DMS53 (cell line): Measurements from ENCODE around the gene JAM2.
"Not testable (repeated sequence)": the region's sequence is repeated elsewhere in the genome, so short reads cannot be mapped to it uniquely, and the experiment has no call there.

Source experiments
- DNase-seq: peaks from one replicate; lab custom pipeline; 2025; lab: John Stamatoyannopoulos, UW

JAM2 gene, protein sequence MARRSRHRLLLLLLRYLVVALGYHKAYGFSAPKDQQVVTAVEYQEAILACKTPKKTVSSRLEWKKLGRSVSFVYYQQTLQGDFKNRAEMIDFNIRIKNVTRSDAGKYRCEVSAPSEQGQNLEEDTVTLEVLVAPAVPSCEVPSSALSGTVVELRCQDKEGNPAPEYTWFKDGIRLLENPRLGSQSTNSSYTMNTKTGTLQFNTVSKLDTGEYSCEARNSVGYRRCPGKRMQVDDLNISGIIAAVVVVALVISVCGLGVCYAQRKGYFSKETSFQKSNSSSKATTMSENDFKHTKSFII

DNA sequence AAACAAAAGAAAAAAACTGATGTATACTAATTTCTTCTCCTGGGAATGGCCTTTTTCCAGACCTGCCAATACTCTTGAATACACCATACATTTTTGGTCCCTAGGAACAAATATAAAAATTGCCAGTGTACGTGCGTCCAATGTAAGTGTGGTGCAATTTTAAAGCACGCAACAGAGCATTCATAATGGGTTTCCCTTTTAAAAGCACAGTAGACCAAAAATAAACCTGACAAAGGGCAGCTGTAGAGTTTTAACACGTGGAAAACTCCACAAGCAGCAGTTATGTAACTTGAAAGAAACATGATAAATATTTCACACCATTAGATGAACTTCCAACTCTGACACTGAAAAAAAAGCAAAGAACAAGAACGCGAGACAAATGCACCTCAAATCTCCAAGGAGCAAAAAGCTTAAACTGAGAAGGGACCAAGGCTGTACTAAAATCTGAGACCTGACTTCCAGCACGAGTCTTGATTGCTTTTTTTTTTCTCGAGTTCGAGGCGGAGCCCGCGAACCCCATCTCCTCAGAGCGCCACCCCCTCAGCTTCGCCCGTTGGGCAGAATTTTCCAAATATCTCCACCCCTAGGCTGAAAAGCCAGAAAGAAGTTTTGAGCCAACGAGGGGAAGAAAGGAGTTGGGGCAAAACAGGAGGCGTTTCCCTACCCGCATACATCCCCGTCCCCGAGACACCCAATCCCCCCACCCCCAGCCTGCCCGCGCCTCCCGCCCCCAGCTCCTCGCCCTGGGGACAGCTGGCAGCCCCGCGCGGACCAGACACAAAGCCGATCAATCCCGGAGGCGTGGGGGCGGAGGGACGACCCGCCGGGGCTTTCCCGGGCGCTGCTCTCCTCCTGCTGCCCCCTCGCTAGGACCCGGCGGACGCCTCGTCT is at the start of gene JAM2:
Gene JAM2 (plus strand): TSS at position 599 of the 891 bp plus-strand sequence. CDS start 564 bp downstream, outside the sequence.
- DNase-seq, result peak; percentile 31

DNA sequence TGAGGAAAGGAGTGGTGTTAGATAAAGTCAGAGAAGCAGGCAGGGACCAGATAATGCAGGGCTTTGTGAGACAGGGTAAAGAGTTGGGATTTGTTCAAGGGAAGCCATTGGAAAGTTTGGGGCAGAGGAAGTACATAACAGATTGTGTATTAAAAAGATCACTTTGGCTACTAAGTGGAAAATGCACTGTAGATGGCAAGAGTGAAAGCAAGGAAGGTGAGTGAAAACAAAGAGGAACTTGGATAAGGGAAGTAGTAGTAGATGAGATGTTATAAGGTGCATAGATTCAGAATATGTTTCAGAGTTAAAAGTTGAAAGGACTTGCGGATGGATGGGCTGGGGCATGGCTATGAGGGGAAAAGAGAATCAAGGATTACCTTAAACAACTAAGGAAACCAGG is 49.2 kb upstream of the JAM2 start:
- DNase-seq, result no peak

DNA sequence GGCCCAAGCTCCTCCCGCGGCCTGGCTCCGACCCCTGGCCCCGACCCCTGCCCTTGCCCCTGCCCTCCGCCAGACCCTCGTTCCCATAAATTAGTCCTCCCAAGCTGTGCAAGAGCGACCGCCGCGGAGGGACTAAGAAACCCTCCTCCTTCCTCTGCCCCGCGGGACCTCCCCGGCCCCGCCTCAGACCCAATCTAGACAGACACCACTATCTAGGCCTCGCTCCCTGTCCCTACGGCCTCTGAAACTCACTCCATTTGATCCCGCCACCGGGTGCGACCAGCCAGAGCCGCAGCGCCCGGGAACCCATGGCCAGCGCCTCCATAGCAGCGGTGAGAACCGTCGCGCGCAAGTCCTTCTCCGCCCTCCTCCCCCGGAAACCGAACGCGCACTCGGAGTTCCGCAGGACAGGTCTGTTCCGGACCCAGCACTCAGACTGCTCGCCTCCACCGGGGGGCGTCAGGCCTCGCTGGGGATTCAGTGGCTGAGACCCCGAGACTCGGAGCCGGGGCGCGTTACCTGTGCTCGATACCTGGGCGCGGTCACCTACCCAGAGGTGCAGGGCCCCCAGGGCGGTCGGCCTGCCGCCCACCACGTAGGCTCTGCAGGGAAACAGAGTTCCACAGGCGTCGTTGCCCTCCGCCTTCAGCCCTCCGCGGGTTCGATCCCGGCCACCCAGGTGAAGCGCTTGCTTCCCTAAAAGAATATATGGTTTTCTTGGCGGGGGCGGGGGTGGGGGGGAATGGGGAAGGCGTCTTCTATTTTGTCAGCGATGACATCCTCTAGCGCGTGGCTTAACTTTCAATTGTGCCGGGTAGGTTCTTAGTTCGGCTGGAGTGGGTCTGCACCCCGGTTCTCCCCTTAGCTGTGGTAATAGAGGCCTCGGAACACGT is 31.7 kb upstream of the JAM2 start, which contains the start of gene MRPL39:
Gene MRPL39 (minus strand): TSS at position 331 of the 893 bp plus-strand sequence. CDS start 6 bp downstream, at position 325.
- DNase-seq, result peak; percentile 91

DNA sequence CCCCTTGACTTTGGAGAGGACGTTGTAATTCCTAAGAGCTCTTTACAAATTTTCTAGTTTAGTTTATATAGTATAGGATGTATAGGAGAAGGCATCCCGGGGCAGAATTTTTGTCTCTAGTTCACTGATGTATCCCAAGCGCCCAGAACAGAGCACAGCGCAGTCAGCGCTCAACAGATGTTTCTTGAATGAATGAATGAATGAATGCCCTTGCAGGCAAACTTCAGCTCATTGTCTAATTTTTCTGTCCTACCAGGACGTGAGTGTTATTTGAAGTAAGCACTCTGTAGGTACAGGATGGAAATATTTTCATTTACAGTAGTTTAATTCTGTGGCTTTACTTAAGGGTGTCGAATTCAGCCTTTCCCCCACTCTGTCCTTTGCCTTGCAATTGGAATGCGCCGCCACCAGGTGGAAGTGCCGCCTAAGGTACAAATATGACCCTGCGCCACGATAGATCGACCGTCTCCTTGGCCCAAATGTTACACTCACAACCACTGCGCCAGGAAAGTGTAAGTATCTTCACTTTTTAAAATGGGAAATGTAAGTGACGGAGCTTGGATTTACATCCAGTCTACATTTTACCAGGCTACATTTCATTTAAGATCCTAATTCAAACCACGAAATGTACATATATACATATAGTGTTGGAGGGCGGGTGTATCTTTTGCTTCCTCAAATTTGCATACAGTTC is 30.9 kb upstream of the JAM2 start:
- peak; percentile 87 for DNase-seq

DNA sequence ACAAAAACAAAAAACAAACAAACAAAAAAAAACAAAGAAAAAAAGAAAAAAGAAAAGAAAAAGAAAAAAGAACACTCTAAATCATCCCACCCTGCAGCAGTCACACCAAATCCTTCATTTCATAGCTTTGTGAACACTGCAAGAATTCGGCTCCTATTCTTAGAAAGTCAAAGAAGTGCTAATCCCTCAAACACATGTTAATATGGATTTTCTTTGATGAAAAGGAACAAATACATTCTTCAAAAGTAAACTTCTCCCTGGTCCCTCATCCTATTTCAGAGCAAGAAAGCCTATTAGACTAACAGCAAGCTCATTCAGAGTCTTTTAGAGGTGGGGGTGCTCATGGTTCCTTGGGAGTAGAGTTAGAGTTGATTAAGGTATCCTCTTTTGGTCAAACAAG is 24.6 kb upstream of the JAM2 start:
- no peak for DNase-seq

DNA sequence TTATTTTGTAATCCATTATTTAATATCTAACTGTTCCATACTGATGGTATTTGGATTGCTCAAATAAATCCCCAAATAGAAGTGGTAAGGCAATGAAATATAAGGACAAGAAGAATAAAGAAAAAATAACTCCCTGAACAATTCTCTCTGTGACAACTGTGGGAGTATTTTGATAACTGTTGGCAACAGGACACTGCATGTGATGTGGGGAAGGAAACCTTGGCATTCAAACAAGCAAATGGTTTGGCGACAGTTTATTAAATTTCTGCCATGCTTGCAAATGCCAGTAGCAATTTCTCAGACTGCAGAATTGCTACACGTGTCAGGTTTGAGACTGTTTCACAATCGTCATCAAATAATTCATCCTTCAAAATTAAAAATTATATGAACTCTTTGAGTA is 23.2 kb upstream of the JAM2 start:
- DNase-seq, result no peak

DNA sequence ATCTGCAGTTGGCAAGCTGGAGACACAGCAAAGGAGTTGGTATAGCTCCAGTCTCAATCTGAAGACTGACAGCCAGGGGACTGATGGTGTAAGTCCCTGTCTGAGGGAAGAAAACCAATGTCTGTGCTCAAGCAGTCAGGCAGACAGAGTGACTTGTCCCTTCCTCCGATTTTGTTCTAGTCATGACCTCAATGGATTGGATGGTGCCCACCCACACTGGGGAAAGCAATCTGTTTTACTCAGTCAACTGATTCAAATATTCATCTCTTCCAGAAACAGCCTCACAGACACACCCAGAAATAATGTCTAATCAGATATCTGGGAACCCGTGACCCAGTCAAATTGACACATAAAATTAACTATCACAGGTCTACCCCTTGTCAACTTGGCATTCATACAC is 19.9 kb upstream of the JAM2 start:
- DNase-seq, result no peak

DNA sequence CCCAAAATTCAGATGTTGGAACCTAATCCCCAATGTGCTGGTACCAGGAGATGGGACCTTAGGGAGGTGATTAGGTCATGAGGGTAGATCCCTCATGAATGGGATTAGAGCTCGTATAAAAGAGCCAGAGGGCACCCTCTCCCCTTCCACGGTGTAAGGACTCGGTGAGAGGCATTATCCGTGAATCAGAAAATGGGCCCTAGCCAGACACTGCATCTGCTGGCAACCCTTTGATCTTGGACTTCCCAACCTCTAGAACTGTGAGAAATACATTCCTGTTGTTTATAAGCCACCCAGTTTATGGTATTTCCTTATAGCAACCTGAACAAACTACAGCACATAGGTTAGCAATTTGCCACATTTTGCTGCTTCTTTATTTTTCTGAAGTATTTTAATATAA is 14.5 kb upstream of the JAM2 start:
- DNase-seq, result no peak

DNA sequence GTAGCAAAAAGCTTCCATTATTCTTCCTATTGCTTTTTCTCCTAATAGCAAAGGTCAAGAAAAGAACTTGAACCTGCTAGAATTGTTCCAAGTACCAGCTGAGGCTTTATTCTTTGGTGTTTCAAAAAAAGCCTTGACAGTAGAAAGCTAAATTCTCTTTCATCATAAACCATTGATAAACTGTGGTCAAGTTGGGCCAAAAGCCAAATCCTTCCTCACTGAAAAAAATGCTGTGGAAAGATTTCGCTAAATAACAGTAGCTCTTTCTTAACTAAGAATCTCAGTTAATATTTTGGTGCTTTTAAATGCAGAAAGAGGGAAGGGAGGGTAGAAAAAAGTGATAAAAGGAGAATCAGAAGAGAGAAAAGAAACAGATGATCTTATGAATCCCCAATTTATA is 14.0 kb upstream of the JAM2 start:
- DNase-seq, result no peak

DNA sequence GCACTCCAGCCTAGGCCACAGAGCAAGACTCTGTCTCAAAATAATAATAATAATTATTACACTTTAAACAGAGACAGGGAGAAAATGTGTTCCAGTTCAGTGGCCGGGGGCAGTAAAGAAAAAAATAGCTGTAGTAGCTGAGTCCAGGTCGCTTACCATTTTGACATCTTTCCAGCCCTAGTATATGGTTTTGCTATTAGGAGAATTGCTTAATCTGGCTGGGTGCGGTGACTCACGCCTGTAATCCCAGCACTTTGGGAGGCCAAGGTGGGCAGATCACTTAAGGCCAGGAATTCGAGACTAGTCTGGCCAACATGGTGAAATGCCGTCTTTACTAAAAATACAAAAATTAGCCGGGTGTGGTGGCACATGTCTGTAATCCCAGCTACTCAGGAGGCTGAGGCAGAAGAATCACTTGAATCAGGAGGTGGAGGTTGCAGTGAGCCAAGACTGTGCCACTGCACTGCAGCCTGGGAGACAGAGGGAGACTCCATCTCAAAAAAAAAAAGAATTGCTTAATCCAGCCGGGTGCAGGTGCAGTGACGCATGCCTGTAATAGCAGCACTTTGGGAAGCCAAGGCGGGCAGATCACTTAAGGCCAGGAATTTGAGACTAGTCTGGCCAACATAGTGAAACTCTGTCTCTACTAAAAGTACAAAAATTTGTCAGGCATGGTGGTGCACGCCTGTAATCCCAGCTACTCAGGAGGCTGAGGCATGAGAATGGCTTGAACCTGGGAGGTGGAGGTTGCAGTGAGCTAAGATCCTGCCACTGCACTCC is 13.1 kb upstream of the JAM2 start:
- DNase-seq, result not testable (repeated sequence)

DNA sequence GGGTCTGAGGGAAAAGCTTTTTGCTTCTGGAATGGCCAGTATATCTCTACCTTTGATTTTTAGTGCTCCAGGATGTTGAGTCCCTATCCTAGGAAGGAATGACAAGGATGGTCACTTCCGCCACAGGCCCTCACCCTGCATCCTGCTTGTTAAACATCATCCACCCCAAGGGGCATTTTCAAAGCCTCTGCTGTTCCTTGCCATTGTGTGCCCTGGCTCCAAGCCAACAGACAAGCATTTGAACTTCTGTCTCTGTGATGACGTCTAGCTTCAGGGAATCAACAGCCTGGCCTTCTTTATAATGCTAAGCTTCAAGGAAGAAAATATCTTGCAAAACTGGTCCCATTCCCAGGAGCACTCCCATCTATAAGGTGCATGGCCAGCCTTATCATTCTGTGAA is 12.3 kb upstream of the JAM2 start:
- DNase-seq, result peak; percentile 11

DNA sequence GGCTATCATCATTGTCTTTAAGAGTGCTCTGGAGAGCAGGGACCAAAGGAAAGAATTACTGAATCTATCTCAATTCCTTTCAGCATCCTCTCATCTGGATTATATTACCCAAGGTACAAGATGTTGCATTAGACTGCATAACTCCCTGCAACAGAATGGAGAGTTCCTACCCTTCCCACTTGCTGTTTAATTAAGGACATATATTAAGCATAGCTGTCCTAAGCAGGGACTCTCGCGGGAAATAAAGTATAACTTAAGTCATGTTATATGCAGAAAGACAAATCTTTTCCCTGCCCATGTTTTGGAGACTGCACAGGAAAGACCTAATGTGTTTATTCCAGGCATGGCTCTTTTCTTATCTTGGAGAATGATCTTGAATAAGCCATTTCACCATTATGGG is 6.8 kb upstream of the JAM2 start:
- DNase-seq, result no peak

DNA sequence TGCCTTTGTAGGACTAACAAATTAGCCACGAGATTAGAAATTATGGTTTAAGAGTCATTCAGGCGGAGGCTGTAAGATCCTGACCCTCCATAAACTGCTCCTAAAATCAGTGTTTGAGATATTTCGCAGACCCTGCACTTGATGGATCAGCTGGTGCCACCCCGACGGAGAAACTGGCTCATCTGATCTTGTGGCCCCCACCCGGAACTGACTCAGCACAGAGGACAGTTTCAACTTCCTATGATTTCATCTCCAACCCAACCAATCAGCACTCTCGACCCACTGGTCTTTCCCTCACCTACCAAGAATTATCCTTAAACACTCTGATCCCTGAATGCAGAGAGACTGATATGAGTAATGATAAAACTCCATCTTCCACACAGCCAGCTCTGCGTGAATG is 3.7 kb upstream of the JAM2 start:
- DNase-seq, result no peak

DNA sequence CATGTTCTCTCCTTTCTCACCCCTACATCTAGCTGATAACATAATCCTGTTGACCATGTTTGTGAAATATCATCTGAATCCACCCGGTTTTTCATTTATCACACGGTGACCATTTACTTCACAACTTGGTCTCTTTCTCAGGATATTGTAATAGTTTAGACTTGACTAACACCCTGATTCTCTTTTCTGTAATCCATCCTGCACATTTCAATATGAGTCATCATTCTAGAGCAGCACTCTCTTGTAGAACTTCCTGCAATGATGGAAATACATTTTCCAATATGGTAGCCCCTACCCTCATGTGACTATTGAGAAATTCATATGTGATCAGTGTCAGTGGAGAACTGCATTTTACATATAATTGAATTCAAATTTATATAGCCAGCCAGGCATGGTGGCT is 2.3 kb upstream of the JAM2 start:
- no peak for DNase-seq

DNA sequence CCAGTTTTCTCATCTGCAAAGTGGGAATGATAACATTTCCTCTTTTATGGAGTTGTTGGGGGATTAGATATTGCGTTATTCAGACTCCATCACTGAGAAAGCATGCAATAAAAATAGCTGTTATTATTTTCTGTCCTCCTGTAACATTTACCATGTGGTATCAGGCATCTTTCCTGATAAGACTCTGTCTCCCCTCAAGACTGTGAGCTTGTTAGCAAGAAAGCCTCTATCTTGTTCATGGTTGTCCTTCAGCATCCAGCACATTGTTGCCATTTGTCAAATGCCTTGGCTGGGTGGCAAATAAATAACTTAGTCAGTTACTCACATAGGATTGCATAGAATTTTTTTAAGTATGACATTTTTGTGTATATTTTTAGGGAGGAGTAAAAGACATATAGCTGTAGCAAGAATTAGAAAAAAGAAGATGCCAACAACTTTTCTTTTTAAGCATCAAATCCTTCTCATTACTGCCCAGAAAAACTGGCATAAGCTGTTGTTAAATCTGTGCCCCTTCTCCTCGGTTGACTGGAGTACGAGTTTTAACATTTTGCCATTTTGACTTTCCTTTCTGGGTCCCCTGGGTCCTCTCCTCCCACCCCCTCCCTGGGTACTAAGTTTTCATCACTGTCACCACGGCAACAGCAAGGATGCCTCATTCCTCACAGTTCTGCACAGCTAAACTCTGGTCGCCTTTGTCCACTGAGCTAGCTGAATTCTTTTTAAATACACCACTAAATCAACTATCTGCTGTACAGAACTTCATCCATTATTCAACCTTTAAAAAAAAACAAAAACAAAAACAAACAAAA is 1.0 kb upstream of the JAM2 start:
- DNase-seq, result no peak

DNA sequence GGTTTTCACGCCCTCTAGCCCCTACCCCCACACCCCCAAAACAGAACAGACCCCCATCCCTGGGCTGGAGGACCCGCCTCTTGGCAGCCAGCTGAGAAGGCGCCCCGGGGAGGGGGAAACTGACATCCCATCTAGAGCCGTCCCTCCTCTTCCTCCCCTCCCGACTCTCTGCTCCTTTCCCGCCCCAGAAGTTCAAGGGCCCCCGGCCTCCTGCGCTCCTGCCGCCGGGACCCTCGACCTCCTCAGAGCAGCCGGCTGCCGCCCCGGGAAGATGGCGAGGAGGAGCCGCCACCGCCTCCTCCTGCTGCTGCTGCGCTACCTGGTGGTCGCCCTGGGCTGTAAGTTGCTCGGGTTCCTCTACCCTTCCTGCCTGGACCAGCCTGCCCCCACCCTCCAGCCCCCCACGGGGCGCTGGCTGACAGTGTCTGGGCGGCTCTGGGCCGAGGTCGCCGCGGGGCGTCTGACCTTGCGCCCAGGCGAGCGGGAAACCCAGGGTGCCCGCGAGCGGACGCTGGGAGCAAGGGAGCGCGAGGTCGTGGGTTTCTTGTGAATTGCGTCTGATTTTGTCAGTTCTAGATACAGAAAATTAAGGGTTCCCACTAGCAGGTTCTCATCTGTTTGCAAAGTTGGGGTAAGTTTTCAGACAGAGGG is 618 bp downstream of the JAM2 start:
- DNase-seq, result peak; percentile 29

DNA sequence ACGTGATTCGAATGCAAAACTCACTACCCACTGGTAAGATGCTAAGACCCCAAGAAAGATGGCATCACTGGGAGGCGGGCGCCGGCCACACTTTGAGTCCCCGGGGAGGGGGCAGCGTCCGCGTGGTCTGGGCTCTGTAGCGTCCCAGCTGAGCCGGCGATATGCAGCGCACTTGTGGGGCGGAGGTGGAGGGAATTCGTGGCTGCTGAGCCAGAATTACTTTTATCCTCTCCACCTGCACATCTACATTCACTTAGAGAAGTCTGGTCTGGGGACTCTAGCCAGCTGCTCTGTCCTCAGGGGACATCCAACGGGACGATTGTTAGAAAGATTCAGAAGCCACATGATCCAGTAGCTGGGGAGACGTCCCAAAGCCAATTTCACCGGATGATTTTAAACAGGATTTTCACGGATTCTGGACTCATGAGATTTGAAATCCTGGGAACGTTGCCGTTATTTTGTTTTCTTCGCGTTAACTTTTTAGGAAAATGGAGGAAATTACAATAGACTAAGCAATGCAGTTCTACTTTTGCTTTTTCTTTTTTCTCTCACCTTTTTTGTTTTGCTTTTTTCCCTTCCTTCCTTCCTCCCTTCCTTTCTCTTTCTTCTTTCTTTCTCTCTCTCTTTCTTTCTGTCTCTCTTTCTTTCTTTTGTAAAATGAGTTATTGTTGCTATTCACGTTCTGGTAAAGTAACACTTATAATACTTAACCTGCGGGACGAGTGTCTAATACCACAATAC is 1.3 kb downstream of the JAM2 start:
- peak; percentile 29 for DNase-seq

DNA sequence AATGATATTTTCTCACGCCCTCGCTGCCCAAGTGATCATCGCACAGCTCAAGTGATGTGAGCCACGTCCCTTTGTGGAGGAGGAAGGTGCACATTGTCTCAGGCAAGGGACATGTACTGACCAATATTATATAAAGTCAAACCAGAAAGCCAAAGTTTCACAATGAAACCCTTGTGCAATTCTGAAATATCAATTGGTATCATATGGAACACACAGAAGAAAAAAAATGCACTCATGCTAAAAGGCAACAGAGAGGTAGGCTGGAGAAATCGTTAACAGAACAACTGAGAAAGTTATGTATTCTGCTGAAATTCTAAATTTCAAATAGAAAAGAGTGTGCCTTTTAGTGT is 1.9 kb downstream of the JAM2 start:
- DNase-seq, result no peak

DNA sequence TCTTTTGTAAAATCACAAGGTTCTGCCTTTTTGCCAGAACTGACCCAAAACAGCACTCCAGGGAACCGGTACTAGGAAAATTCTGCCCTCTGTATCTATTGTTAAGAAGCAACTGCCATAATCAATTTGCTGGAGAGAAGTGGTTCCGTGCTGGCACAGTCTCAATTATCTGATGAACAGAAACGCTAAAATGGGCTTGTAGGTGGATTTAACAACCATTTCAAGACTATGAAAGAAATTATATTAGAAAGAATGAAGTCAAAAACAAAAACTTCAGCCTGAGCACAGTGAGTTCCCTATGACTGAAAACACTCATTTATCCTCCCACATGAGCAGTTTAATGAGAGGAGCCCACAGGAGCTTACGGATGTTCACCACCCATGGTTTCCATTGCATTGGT is 4.4 kb downstream of the JAM2 start:
- DNase-seq, result no peak
